AG09309 (cell line): ENCODE results near the gene ZNF343.

Experiments used
- DNase-seq: peaks from one replicate; pipeline ENCODE4 v3.0.0-alpha.2; 2010; ENCODE audit warnings: low read depth
- H3K4me3 ChIP-seq: 2 replicates; pipeline ENCODE4 v1.5.1; 2011; ENCODE audit warnings: mild to moderate bottlenecking, low read depth, low read length, moderate library complexity; ENCODE audit not compliant: control insufficient read depth
- TF ChIP-seq, protein P1 (sequence below): IDR thresholded peaks from 2 replicates; pipeline ENCODE4 v1.5.1; 2011; ENCODE audit warnings: mild to moderate bottlenecking, low read depth, low read length, inconsistent platforms; ENCODE audit not compliant: insufficient read depth, control insufficient read depth; ENCODE audit errors: missing control alignments

Gene ZNF343

DNA sequence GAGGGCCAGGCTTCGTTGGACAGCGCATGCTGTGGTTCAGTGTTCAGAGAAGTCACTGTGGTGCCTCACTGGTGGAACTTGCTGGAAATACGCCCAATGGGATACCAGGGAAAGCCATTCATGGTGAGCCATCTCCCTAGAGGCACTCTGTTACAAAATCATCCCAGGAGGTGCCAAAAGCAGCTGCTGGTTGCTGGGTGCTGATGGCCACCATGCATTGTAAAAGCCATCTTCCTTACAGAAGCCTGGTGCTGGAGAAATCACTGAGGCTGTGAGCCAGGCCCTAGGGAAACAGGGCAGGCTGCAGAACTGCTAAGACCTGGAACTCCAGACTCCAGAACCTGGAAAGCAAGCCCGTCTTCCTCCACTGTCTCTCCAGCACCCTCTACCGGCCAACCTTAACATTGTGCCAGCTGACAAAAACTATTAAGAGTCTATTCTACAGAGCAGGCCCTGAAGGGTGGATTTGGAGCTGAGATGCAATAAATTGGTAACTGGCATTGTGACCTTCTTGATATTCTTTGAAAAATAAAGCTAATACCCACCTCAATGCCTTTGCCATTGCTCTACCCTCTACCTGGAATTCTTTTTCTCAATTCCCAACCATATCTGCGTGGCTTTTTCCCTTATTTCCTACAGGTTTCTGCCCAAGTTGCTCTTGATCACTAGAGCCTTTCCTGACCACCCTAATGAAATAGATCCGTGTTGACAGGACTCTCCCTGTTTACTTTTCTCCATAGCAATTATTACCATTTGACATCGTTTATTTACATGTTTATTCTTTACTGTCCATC is 56.6 kb downstream of the ZNF343 start:
- DNase-seq, result no peak
- TF ChIP-seq, protein P1, sequence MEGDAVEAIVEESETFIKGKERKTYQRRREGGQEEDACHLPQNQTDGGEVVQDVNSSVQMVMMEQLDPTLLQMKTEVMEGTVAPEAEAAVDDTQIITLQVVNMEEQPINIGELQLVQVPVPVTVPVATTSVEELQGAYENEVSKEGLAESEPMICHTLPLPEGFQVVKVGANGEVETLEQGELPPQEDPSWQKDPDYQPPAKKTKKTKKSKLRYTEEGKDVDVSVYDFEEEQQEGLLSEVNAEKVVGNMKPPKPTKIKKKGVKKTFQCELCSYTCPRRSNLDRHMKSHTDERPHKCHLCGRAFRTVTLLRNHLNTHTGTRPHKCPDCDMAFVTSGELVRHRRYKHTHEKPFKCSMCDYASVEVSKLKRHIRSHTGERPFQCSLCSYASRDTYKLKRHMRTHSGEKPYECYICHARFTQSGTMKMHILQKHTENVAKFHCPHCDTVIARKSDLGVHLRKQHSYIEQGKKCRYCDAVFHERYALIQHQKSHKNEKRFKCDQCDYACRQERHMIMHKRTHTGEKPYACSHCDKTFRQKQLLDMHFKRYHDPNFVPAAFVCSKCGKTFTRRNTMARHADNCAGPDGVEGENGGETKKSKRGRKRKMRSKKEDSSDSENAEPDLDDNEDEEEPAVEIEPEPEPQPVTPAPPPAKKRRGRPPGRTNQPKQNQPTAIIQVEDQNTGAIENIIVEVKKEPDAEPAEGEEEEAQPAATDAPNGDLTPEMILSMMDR, result peak; percentile 94

DNA sequence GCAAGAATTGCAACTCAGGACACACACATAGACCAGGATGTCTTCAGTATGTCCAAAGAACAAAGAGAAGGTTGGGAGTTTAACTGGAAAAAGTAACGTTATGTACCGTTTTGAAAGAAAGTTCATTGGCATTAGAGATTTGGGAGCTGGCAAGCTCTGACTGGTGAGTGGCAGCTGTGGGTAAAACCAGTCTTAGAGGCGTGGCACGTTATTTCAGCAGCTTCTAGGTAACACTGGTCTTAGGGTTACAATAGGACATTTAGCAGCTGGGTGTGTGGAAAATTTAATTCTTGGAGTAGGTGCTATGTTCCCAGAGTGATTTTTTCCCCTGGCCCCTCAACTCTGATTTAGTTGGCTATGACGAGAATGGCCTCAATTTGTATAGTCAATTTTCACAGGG is 57.3 kb downstream of the ZNF343 start:
- TF ChIP-seq, protein P1, result no peak
- DNase-seq, result no peak
- no peak overlapping the region for H3K4me3 ChIP-seq

More for the DNA sequence above, 56.6 kb downstream of the ZNF343 start:
- no peak overlapping the region for H3K4me3 ChIP-seq

DNA sequence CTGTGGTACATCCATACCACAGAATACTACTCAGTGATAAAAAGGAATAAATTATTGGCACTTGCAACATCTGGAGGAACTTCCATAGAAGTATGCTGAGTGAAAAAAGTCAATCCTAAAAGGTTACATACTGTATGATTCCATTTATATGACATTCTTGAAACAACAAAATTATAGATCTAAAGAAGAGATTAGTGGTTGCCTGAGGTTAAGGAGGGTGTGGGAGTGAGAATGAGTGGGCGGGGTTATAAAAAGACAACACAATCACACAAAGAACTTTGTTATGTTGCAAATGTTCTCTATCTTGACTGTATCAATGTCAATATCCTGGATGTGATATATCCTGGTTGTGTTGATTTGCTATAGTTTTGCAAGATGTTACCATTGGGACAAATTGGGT is 59.3 kb downstream of the ZNF343 start:
- DNase-seq, result no peak
- no peak overlapping the region for H3K4me3 ChIP-seq
- TF ChIP-seq, protein P1, result no peak

DNA sequence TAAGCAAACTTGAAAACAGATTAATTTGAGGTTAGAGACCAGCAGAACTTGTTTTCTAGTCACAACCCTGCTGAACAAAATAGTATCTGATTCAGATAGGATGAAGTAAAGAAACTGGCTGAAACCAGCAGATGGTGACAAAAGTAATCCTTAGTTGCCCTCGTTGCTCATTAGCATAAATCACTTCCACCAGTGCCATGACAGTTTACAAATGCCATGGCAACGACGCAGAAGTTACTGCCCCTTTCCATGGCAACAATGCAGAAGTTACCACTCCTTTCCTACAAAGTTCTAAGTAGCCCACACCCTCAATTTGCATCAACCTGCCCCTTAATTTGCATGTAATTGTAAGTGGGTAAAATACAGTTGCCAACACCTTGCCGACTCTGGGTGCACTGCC is 61.9 kb downstream of the ZNF343 start:
- H3K4me3 ChIP-seq, result no peak overlapping the region
- TF ChIP-seq, protein P1, result no peak
- DNase-seq, result no peak
